ENCODE results near the gene CNTRL.

CNTRL gene

DNA sequence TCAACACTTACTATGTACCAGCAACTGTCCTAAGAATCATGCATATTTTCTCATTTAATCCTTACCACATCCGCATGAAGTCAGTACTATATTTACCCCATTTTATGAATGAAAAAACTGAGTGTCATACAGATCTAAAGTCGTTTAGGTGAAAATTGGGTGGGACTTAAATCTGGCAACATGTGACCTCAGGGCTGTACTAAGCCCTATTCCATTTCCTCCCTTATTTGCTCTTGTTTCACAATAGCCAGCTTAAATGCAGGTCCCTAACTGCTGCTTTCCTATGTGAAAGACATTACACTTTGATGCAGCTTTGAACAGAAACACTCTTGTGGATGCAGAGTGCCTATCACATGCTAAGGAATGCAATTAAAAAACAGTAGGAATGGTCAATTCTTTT lies 129.4 kb downstream of the CNTRL start:
- DNase-seq (ENCODE audit: low read depth, low spot score), result no peak
- Histone ChIP-seq H3K4me1 (ENCODE audit: insufficient read depth, insufficient read length) (no peaks in the 10 kb centered on the region), H3K9me3 (ENCODE audit: insufficient read depth, low read length) (no peaks in the 10 kb centered on the region), H3K36me3 (ENCODE audit: insufficient read depth, insufficient read length, low read length) (no peaks in the 10 kb centered on the region), H3K9ac (ENCODE audit: insufficient read length, low read depth) (no peak overlapping the region), H3K27me3 (ENCODE audit: insufficient read depth, insufficient read length) (no peaks in the 10 kb centered on the region), H3K4me3 (ENCODE audit: insufficient read length, low read depth) (no peak overlapping the region)
- no peak for TF ChIP-seq YY1 (IDR thresholded peaks at IDR 0.05; ENCODE audit: insufficient read depth, insufficient read length)

DNA sequence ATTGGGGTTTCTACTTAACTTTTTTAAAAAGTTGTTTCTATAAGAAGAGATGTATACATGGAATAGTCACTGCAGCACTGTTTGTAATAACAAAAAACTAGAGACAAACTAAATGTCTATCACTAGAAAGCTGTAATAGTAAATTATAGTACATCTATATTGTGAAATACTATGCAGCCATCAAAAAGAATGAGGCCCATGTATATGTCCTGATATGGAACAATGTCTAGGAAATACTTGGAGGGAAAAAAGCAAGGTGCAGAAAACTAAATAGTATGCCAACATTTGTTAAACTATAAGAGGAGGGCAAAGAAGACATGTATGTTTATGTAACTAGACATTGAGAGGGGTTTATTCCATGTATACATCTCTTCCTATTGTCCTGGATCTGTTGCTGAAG lies 129.9 kb downstream of the CNTRL start:
- H3K9me3 ChIP-seq (ENCODE audit: insufficient read depth, low read length), result no peaks in the 10 kb centered on the region
- no peaks in the 10 kb centered on the region for H3K36me3 ChIP-seq (ENCODE audit: insufficient read depth, insufficient read length, low read length)
- DNase-seq (ENCODE audit: low read depth, low spot score), result no peak
- no peaks in the 10 kb centered on the region for H3K27me3 ChIP-seq (ENCODE audit: insufficient read depth, insufficient read length)
- H3K4me3 ChIP-seq (ENCODE audit: insufficient read length, low read depth), result no peak overlapping the region
- no peaks in the 10 kb centered on the region for H3K4me1 ChIP-seq (ENCODE audit: insufficient read depth, insufficient read length)
- no peak for TF ChIP-seq ZNF274 (IDR thresholded peaks at IDR 0.05; ENCODE audit: low read depth, low read length)
- no peak for TF ChIP-seq YY1 (IDR thresholded peaks at IDR 0.05; ENCODE audit: insufficient read depth, insufficient read length)
- TF ChIP-seq SUZ12 (IDR thresholded peaks at IDR 0.05; ENCODE audit: extremely low read depth, insufficient read depth, insufficient read length), result no peak
- no peak overlapping the region for H3K9ac ChIP-seq (ENCODE audit: insufficient read length, low read depth)

DNA sequence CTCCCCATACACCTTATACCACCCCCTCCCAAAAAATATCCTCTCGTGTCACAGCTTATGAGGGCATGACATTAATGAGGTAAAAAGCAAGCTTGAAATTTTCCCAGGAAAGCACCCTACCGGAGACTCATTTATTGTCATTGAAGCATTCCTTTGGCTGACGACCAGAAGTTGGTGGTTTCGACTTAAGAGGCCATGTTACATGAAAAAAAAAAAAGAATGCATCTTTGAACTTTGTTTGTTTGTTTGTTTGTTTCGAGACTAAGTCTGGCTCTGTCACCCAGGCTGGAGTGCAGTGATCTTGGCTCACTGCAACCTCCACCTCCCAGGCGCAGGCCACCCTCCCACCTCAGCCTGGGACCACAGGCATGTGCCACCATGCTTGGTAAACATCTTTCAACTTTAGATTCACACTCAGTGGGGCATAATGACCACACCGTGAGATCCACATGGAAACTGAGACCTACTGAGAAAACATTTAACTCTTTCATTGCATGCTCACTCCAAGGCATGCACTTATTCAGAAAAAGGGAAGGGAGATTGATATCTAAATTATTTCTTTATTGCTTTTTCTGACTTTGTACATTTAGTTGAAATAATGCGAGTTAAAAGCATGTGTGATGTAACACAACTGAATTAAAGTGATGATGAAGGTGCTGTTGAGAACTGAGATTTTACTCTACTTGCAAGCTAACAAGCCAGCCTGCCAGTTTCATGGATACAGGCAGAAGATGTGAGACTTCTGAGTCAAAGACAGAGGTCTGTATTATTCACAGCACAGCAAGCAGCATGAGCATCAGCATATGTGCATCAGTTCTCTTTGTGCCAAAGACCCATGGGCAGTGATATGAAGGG lies 132.0 kb downstream of the CNTRL start:
- Histone ChIP-seq H3K4me3 (ENCODE audit: insufficient read length, low read depth) (no peak overlapping the region), H3K9ac (ENCODE audit: insufficient read length, low read depth) (no peak overlapping the region), H3K9me3 (ENCODE audit: insufficient read depth, low read length) (no peaks in the 10 kb centered on the region), H3K36me3 (ENCODE audit: insufficient read depth, insufficient read length, low read length) (no peaks in the 10 kb centered on the region), H3K27me3 (ENCODE audit: insufficient read depth, insufficient read length) (no peaks in the 10 kb centered on the region), H3K4me1 (ENCODE audit: insufficient read depth, insufficient read length) (no peaks in the 10 kb centered on the region)
- DNase-seq (ENCODE audit: low read depth, low spot score), result no peak
- no peak for TF ChIP-seq ZNF274 (IDR thresholded peaks at IDR 0.05; ENCODE audit: low read depth, low read length)
- TF ChIP-seq YY1 (IDR thresholded peaks at IDR 0.05; ENCODE audit: insufficient read depth, insufficient read length), result no peak
- TF ChIP-seq SUZ12 (IDR thresholded peaks at IDR 0.05; ENCODE audit: extremely low read depth, insufficient read depth, insufficient read length), result no peak

DNA sequence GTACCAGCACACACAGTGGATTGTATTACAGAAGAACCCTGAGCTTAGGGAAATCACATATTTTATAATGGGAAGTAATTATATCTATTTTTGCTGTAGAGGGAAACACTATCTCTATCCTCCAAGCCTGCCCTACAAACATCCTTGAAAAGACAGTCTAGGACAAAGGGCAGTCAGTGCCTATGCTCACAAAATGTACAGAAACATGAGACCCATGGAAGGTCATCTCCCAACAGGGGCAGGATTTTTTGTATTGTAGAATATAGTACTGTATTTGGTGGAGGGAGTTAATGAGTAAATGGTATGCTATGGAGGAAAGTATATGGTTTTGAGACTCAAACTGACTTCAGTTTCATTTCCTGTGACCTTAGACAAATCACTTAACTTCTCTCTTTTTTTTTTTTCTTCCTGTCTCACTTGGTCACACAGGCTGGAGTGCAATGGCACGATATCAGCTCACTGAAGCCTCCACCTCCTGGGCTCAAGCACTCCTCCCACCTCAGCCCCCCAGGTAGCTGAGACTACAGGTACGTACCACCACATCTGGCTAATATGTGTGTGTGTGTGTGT lies 132.7 kb downstream of the CNTRL start:
- H3K9me3 ChIP-seq (ENCODE audit: insufficient read depth, low read length), result no peaks in the 10 kb centered on the region
- DNase-seq (ENCODE audit: low read depth, low spot score), result no peak
- TF ChIP-seq SUZ12 (IDR thresholded peaks at IDR 0.05; ENCODE audit: extremely low read depth, insufficient read depth, insufficient read length) (no peak), ZNF274 (IDR thresholded peaks at IDR 0.05; ENCODE audit: low read depth, low read length) (no peak), YY1 (IDR thresholded peaks at IDR 0.05; ENCODE audit: insufficient read depth, insufficient read length) (no peak)

DNA sequence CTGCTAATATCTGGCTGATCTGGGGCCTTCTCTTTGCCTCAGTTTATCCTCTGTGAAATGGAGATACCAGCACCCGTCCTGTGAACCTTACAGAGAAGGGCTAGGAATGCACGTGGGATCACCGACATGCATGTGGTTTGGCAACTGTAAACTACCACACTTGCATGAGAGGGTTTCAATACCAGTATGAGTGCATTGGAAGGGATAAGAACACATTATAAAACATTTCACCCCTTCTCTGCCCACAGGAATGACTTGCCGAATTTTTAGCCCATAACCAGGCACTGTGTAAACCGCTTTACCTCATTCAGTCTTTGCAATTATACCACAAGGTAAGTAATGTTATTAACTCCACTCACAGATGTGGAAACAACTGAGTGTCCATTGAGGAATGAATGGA lies 135.8 kb downstream of the CNTRL start:
- Histone ChIP-seq H3K36me3 (ENCODE audit: insufficient read depth, insufficient read length, low read length) (no peaks in the 10 kb centered on the region), H3K9ac (ENCODE audit: insufficient read length, low read depth) (no peak overlapping the region), H3K27me3 (ENCODE audit: insufficient read depth, insufficient read length) (no peaks in the 10 kb centered on the region), H3K9me3 (ENCODE audit: insufficient read depth, low read length) (no peaks in the 10 kb centered on the region), H3K4me3 (ENCODE audit: insufficient read length, low read depth) (no peak overlapping the region), H3K4me1 (ENCODE audit: insufficient read depth, insufficient read length) (no peaks in the 10 kb centered on the region)
- TF ChIP-seq YY1 (IDR thresholded peaks at IDR 0.05; ENCODE audit: insufficient read depth, insufficient read length) (no peak), ZNF274 (IDR thresholded peaks at IDR 0.05; ENCODE audit: low read depth, low read length) (no peak)
- no peak for DNase-seq (ENCODE audit: low read depth, low spot score)

More for the DNA sequence above, 132.7 kb downstream of the CNTRL start:
- Histone ChIP-seq H3K27me3 (ENCODE audit: insufficient read depth, insufficient read length) (no peaks in the 10 kb centered on the region), H3K36me3 (ENCODE audit: insufficient read depth, insufficient read length, low read length) (no peaks in the 10 kb centered on the region), H3K9ac (ENCODE audit: insufficient read length, low read depth) (no peak overlapping the region), H3K4me3 (ENCODE audit: insufficient read length, low read depth) (no peak overlapping the region), H3K4me1 (ENCODE audit: insufficient read depth, insufficient read length) (no peaks in the 10 kb centered on the region)

DNA sequence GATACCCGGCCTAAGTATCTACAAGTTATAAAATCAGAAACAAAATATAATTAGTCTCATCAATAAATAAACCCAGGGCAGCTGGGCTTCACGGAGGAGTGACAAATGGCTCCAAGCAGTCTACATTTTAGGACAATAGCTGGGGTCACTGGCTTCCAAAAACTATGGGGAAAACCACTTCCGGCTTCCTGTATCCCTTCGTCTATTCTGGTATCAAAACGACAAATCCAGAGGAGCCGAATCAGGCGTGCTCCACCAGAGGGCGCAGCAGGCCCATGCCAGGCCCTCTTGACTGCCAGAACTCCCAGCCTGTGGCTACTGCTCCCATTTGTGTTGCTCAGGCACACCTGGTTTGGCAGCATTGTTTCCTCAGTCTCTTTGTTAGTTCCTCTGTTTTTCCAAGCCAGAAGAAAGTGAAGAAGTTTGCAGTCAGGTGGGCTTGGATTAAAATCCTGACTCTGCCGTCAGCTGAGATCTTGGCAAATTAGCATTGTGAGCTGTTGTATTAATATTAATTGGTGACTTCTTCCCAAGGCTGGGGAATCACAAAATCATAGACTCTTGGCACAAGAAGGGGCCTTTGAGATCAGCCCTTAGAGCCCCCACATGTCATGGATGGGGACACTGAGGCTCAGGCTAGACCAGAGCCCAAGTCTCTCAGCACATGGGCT lies 138.5 kb downstream of the CNTRL start:
- Histone ChIP-seq H3K27me3 (ENCODE audit: insufficient read depth, insufficient read length) (no peaks in the 10 kb centered on the region), H3K9ac (ENCODE audit: insufficient read length, low read depth) (no peak overlapping the region), H3K4me3 (ENCODE audit: insufficient read length, low read depth) (no peak overlapping the region), H3K9me3 (ENCODE audit: insufficient read depth, low read length) (no peaks in the 10 kb centered on the region), H3K36me3 (ENCODE audit: insufficient read depth, insufficient read length, low read length) (no peaks in the 10 kb centered on the region), H3K4me1 (ENCODE audit: insufficient read depth, insufficient read length) (no peaks in the 10 kb centered on the region)
- TF ChIP-seq YY1 (IDR thresholded peaks at IDR 0.05; ENCODE audit: insufficient read depth, insufficient read length), result no peak
- TF ChIP-seq SUZ12 (IDR thresholded peaks at IDR 0.05; ENCODE audit: extremely low read depth, insufficient read depth, insufficient read length), result no peak
- TF ChIP-seq ZNF274 (IDR thresholded peaks at IDR 0.05; ENCODE audit: low read depth, low read length), result no peak
- peak; percentile 87 for DNase-seq (ENCODE audit: low read depth, low spot score)

DNA sequence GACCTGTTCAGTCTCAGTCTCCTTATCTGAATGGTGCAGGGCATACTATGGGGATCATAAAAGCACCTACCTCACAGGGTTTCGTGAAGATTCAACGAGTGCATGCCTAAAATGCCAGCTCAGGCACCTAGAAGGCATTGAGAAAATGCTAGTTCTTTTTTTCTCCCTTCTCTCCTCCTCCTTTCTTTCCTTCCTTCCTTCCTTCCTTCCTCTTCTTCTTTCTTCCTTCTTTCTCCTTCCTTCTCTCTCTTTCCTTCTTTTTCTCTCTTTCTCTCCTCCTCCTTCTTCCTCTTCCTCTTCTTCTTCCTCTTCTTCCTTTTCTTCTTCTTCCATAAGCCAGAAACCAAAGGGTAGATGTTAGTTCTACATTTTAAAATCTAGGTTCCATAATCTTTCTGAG lies 139.2 kb downstream of the CNTRL start:
- no peak for TF ChIP-seq ZNF274 (IDR thresholded peaks at IDR 0.05; ENCODE audit: low read depth, low read length)
- TF ChIP-seq YY1 (IDR thresholded peaks at IDR 0.05; ENCODE audit: insufficient read depth, insufficient read length), result no peak
- TF ChIP-seq SUZ12 (IDR thresholded peaks at IDR 0.05; ENCODE audit: extremely low read depth, insufficient read depth, insufficient read length), result no peak
- Histone ChIP-seq H3K9ac (ENCODE audit: insufficient read length, low read depth) (no peak overlapping the region), H3K9me3 (ENCODE audit: insufficient read depth, low read length) (no peaks in the 10 kb centered on the region), H3K4me3 (ENCODE audit: insufficient read length, low read depth) (no peak overlapping the region), H3K36me3 (ENCODE audit: insufficient read depth, insufficient read length, low read length) (no peaks in the 10 kb centered on the region), H3K4me1 (ENCODE audit: insufficient read depth, insufficient read length) (no peaks in the 10 kb centered on the region), H3K27me3 (ENCODE audit: insufficient read depth, insufficient read length) (no peaks in the 10 kb centered on the region)
- DNase-seq (ENCODE audit: low read depth, low spot score), result no peak
